MM.1S (cell line): ENCODE measurements around the gene TLK1.

Source experiments
- EZH2 ChIP-seq: fragments of 300-600 bp; sonication (generic); optimal IDR thresholded peaks from 2 replicates; pipeline ENCODE3; 2017; ENCODE audit warnings: low read depth, mild to moderate bottlenecking, antibody characterized with exemption, low read length, mixed read lengths
- TF ChIP-seq, protein P1 (sequence below): fragments of 300-600 bp; sonication (generic); IDR thresholded peaks from 2 replicates; pipeline ENCODE4 v1.5.1; 2016; ENCODE audit warnings: antibody characterized with exemption, low read length, mixed read lengths

DNA sequence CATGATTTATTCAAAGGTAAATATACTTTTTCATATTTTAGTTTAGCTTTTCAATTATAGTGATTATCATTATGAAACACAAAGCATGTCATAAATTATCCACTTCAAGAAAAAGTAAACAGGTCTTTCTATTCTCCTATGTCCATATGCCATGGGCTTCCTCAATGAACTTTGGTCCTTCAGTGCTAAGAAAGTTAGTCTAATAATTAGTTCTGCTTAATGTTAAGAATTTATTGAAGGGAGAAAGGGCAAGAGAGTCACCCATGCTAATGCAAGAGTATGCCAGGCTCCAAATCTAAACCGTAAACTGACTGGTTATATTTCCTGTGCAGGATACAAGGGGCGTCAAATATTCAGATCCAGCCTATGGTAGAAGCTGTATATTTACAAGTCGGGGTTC is 135.5 kb downstream of the TLK1 start:
- TF ChIP-seq, protein P1, sequence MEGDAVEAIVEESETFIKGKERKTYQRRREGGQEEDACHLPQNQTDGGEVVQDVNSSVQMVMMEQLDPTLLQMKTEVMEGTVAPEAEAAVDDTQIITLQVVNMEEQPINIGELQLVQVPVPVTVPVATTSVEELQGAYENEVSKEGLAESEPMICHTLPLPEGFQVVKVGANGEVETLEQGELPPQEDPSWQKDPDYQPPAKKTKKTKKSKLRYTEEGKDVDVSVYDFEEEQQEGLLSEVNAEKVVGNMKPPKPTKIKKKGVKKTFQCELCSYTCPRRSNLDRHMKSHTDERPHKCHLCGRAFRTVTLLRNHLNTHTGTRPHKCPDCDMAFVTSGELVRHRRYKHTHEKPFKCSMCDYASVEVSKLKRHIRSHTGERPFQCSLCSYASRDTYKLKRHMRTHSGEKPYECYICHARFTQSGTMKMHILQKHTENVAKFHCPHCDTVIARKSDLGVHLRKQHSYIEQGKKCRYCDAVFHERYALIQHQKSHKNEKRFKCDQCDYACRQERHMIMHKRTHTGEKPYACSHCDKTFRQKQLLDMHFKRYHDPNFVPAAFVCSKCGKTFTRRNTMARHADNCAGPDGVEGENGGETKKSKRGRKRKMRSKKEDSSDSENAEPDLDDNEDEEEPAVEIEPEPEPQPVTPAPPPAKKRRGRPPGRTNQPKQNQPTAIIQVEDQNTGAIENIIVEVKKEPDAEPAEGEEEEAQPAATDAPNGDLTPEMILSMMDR: no peak
- no peak for TF ChIP-seq EZH2
